GM12801 (cell line): ENCODE results near the gene OXGR1.

ENCODE experiments used
- TF ChIP-seq, protein P1 (sequence below): IDR thresholded peaks from one replicate; pipeline ENCODE4 v1.5.1; 2011; ENCODE audit warnings: control low read depth; ENCODE audit not compliant: insufficient read length; ENCODE audit errors: extremely low read depth

OXGR1 gene

DNA sequence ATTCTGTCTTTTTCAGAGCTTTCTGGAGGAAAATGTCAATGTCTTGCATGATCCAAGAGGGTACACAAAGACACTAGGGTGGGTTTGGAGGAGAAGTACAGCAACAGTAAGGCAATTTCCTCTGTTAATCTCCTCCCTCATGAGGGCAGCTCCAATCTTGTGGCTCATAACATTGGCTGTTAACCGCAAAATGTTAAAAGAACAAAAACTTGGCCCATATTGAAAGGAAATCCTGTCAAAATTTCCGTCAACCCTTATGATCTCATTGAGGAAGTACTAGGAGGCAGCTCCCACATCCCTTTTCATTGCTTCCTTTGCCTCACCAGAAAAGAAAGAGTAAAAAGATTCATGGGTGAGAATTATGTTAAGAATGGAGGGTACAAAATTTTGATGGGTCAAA lies 11.6 kb downstream of the OXGR1 start:
- TF ChIP-seq, protein P1, sequence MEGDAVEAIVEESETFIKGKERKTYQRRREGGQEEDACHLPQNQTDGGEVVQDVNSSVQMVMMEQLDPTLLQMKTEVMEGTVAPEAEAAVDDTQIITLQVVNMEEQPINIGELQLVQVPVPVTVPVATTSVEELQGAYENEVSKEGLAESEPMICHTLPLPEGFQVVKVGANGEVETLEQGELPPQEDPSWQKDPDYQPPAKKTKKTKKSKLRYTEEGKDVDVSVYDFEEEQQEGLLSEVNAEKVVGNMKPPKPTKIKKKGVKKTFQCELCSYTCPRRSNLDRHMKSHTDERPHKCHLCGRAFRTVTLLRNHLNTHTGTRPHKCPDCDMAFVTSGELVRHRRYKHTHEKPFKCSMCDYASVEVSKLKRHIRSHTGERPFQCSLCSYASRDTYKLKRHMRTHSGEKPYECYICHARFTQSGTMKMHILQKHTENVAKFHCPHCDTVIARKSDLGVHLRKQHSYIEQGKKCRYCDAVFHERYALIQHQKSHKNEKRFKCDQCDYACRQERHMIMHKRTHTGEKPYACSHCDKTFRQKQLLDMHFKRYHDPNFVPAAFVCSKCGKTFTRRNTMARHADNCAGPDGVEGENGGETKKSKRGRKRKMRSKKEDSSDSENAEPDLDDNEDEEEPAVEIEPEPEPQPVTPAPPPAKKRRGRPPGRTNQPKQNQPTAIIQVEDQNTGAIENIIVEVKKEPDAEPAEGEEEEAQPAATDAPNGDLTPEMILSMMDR, result no peak

DNA sequence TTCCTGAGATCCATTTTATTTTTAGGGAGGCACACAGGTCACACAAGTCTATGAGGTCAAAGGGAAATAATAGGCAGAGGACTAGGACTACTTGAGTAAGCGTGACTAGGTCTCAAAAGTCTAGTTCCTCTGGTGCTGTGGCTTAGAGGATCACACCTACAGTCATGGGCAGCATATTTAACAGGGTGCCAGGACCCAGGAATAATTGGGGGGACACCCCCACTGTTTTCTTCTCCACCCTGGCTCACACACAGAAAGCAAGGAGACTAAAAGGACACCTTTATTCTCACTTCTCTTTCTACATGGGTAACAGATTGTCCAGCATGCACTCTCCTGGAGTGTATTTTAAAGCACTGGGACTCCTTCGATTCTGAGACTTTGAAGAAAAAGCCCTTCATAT lies 26.2 kb downstream of the OXGR1 start:
- TF ChIP-seq, protein P1, result no peak

DNA sequence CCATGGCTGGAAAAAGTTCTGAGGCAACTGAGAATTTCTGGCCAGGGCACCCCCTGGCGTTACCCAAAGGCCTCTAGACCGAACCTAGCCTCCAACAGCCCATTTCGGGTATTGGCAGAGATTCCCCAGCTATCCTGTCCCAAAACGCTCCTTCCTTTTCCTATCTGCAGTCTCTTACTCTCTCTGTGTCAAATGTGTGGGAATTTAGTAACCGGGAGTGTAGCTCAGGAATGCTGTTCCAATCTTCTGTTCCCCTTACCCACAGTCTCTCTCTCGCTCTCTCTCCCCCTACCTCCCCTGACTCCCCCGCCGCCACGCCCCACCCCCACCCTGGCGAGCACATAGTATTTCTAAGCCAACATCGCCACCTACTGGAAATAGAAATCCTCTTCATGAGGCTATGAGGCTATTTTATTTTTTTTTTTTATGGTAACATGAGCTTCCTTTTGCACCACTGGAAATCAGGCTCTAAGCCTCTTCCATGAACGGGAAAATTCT lies 27.0 kb downstream of the OXGR1 start:
- TF ChIP-seq, protein P1, result no peak

DNA sequence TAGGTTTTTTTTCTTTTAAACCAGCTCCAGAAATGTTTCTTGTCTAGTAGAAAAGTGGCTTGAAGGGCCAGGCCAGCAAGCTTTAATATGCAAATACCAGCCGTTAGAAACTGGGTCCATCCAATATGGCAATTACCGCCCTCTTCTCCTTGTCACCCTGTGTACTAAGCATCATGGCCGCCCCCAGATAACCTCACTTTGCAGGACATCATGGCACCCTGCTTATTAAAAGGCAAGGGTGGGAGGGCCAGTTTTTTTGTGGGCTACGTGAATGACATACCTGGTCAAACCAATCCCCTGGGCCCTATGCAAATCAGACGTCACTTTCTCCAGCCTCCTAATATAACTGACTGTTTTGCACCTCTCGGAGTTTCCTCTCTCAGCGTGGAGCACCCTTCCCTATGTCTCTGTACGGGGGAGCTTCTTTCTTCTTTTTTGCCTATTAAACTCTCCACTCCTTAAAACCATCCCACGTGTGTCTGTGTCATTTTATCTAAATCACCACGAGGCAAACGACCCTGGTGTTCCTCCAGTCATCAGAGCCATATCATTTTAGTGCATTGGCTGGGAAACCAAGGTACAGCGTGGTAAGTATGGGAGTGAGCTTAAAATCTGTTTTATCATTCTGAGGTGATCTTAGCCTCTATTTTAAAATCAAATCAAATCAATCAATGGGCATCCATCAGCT lies 27.7 kb downstream of the OXGR1 start:
- TF ChIP-seq, protein P1, result no peak

DNA sequence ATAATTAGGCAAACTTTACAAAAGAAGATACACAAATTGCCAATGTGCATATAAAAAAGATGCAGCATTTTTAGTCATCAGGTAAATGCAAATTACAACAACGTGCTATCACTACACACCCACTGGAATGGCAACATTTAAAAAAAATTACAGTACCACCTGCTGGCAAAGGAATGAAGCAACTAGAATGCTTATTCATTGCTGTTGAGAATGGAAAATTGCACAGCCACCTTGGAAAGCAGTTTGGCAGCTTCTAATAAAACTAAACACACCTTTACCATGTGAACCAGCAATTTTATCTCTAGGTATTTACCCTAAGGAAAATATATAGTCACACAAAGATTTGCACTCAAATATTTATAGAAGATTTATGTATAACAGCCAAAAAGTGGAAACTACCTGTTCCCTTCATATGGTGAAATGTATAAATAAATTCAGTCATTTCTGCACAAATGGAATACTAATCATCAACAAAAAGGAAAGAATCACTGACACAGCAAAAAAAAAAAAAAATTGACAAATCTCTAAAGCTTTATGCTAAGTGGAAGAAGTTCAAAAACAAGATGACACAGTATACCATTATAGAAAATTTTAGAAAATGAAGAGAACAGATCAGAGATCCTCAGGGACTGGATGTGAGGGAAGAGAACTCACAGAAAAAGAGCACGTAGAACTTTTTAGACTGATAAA lies 30.3 kb downstream of the OXGR1 start:
- TF ChIP-seq, protein P1, result no peak

DNA sequence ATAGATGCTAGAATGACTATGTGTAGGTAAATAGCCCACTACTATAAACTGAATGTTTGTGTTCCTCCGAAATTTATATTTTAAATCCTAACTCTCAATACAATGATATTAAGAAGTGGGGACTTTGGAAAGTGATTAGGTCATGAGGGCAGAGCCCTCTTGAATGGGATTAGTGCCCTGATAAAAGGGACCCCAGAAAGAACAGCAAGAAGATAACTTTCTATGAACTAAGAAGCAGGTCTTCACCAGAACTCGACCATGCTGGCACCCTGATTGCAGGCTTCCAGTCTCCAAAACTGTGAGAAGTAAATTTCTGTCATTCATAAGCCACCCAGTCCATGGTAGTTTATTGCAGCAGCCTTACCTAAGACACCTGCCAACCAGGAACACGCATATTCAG lies 33.9 kb downstream of the OXGR1 start:
- TF ChIP-seq, protein P1, result no peak

DNA sequence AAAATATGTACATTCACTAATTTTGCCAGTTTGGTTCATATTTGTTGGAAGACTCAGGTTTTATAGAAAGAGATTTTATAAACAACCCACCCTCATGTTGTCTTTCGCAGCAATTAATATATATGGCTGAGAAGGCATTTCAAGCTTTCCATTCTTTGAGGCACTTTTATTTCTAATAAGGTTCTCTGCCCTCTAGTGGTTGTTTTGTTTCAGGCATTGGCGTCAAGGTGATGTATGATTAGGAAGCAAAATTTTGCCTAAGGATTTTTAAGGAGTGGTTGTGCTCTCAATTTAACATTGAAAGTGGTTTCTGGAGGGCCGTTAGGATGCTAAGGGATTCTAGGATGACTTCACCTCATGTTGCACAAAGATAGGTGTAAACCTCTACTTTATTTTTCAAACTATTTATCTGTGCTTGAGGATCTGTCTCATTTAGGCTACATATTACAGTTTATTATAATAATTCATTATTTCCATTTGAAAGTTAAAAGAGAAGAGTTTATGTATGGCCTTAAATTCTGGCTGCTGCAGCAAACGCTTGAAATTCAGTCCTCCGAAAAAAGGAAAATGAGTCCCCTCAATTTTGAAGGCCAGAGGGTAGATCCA lies 35.9 kb downstream of the OXGR1 start:
- TF ChIP-seq, protein P1, result no peak
